ENCODE data around the gene DISP2.

Gene DISP2

GRCh38 chr15:40328176-40328575 is 29.8 kb upstream of the DISP2 start (continued):
- TF ChIP-seq, protein P1, sequence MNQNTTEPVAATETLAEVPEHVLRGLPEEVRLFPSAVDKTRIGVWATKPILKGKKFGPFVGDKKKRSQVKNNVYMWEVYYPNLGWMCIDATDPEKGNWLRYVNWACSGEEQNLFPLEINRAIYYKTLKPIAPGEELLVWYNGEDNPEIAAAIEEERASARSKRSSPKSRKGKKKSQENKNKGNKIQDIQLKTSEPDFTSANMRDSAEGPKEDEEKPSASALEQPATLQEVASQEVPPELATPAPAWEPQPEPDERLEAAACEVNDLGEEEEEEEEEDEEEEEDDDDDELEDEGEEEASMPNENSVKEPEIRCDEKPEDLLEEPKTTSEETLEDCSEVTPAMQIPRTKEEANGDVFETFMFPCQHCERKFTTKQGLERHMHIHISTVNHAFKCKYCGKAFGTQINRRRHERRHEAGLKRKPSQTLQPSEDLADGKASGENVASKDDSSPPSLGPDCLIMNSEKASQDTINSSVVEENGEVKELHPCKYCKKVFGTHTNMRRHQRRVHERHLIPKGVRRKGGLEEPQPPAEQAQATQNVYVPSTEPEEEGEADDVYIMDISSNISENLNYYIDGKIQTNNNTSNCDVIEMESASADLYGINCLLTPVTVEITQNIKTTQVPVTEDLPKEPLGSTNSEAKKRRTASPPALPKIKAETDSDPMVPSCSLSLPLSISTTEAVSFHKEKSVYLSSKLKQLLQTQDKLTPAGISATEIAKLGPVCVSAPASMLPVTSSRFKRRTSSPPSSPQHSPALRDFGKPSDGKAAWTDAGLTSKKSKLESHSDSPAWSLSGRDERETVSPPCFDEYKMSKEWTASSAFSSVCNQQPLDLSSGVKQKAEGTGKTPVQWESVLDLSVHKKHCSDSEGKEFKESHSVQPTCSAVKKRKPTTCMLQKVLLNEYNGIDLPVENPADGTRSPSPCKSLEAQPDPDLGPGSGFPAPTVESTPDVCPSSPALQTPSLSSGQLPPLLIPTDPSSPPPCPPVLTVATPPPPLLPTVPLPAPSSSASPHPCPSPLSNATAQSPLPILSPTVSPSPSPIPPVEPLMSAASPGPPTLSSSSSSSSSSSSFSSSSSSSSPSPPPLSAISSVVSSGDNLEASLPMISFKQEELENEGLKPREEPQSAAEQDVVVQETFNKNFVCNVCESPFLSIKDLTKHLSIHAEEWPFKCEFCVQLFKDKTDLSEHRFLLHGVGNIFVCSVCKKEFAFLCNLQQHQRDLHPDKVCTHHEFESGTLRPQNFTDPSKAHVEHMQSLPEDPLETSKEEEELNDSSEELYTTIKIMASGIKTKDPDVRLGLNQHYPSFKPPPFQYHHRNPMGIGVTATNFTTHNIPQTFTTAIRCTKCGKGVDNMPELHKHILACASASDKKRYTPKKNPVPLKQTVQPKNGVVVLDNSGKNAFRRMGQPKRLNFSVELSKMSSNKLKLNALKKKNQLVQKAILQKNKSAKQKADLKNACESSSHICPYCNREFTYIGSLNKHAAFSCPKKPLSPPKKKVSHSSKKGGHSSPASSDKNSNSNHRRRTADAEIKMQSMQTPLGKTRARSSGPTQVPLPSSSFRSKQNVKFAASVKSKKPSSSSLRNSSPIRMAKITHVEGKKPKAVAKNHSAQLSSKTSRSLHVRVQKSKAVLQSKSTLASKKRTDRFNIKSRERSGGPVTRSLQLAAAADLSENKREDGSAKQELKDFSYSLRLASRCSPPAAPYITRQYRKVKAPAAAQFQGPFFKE (tag by site-specific recombination; IDR thresholded peaks at IDR 0.05; ENCODE audit: borderline replicate concordance): no peak
- no peak for TF ChIP-seq GLIS2 (tag by site-specific recombination; IDR thresholded peaks at IDR 0.05)

DNA sequence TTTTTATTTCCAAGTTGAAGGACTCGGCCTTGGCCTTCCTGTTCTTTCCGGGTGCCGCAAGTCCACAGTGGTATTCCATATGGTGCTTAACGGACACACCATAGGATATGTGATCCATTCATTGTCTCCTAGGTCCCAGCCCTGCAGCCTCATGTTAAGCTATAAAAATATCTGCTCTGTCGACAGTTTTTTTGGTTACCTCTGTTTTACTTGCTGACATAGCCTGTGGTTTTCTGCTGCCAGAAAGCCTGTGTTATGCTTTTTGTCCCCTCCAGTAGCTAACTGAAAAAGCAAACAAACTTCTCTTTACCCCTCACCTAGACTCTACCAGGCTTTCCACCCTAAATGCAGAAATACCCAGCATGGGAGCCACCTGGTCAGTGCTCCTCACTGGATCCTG is 29.3 kb upstream of the DISP2 start:
- POLR2A ChIA-PET: interaction anchor here (0.8 kb wide), 1 partner anchor 9 kb away, joined by 3 read pairs; no protein-coding TSS in a partner anchor
- no peak overlapping the region for H3K4me3 ChIP-seq (ENCODE audit: low read depth, low read length)
- no peak overlapping the region for H3K27ac ChIP-seq (ENCODE audit: extremely low read depth, low read depth, low read length)
- no peaks in the 10 kb centered on the region for H3K9me3 ChIP-seq (ENCODE audit: control insufficient read depth, insufficient read depth, low read depth, low read length)
- CTCF ChIA-PET: interaction anchor here (0.6 to 5.5 kb wide), 8 partner anchors 10 to 128 kb away, joined by 3 to 82 read pairs (median 4); no protein-coding TSS in a partner anchor
- TF ChIP-seq ZIC2 (tag by site-specific recombination; IDR thresholded peaks at IDR 0.05): 0 out of 2 replicates have a peak, but pooled peaks have one; percentile 7
- no peak for TF ChIP-seq ZBTB10 (tag by site-specific recombination; IDR thresholded peaks at IDR 0.05)
- TF ChIP-seq ZNF530 (tag by site-specific recombination; IDR thresholded peaks at IDR 0.05; ENCODE audit: low read depth): no peak
- TF ChIP-seq ZNF114 (tag by site-specific recombination; IDR thresholded peaks at IDR 0.05): no peak
- peak; percentile 28; the same call in 1 of the 2 replicates for TF ChIP-seq OSR2 (tag by site-specific recombination; IDR thresholded peaks at IDR 0.05)
- H3K4me1 ChIP-seq (ENCODE audit: control insufficient read depth, insufficient read depth, low read length): 0 out of 2 replicates have a peak, but pooled peaks cover 3% of the 10 kb centered on the region
- peaks cover 0 to 10% of the 10 kb centered on the region in 2 experiments; a peak in 1 of 3 replicates for H3K36me3 ChIP-seq (ENCODE audit: control insufficient read depth in 2 of 2, insufficient read depth in 1 of 2, low read length in 2 of 2)

- H3K4me1 ChIP-seq (ENCODE audit: control insufficient read depth, insufficient read depth, low read length): 0 out of 2 replicates have a peak, but pooled peaks cover 3% of the 10 kb centered on the region
- no peak overlapping the region for H3K4me3 ChIP-seq (ENCODE audit: low read depth, low read length)
- H3K9me3 ChIP-seq (ENCODE audit: control insufficient read depth, insufficient read depth, low read depth, low read length): no peaks in the 10 kb centered on the region
- no peak overlapping the region for H3K27ac ChIP-seq (ENCODE audit: extremely low read depth, low read depth, low read length)
- CTCF ChIA-PET: interaction anchor here (1.8 to 5.5 kb wide), 2 partner anchors 9 to 14 kb away, joined by 3 to 82 read pairs; no protein-coding TSS in a partner anchor
- H3K36me3 ChIP-seq (ENCODE audit: control insufficient read depth in 2 of 2, insufficient read depth in 1 of 2, low read length in 2 of 2): peaks cover 0 to 10% of the 10 kb centered on the region in 2 experiments; a peak in 1 of 3 replicates
- POLR2A ChIA-PET: no interaction called here
- TF ChIP-seq ZNF37A (tag by site-specific recombination; IDR thresholded peaks at IDR 0.05): no peak
- TF ChIP-seq ZNF202 (tag by site-specific recombination; IDR thresholded peaks at IDR 0.05; ENCODE audit: borderline replicate concordance): no peak
- TF ChIP-seq ZBTB44 (tag by site-specific recombination; IDR thresholded peaks at IDR 0.05): no peak
- no peak for TF ChIP-seq OSR2 (tag by site-specific recombination; IDR thresholded peaks at IDR 0.05)
- TF ChIP-seq, protein P2, sequence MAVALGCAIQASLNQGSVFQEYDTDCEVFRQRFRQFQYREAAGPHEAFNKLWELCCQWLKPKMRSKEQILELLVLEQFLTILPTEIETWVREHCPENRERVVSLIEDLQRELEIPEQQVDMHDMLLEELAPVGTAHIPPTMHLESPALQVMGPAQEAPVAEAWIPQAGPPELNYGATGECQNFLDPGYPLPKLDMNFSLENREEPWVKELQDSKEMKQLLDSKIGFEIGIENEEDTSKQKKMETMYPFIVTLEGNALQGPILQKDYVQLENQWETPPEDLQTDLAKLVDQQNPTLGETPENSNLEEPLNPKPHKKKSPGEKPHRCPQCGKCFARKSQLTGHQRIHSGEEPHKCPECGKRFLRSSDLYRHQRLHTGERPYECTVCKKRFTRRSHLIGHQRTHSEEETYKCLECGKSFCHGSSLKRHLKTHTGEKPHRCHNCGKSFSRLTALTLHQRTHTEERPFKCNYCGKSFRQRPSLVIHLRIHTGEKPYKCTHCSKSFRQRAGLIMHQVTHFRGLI (tag by site-specific recombination; IDR thresholded peaks at IDR 0.05): no peak
- TF ChIP-seq HOXC10 (CRISPR knock-in tag; IDR thresholded peaks at IDR 0.05): no peak
- TF ChIP-seq ZNF548 (tag by site-specific recombination; IDR thresholded peaks at IDR 0.05): no peak
- TF ChIP-seq, protein P3, sequence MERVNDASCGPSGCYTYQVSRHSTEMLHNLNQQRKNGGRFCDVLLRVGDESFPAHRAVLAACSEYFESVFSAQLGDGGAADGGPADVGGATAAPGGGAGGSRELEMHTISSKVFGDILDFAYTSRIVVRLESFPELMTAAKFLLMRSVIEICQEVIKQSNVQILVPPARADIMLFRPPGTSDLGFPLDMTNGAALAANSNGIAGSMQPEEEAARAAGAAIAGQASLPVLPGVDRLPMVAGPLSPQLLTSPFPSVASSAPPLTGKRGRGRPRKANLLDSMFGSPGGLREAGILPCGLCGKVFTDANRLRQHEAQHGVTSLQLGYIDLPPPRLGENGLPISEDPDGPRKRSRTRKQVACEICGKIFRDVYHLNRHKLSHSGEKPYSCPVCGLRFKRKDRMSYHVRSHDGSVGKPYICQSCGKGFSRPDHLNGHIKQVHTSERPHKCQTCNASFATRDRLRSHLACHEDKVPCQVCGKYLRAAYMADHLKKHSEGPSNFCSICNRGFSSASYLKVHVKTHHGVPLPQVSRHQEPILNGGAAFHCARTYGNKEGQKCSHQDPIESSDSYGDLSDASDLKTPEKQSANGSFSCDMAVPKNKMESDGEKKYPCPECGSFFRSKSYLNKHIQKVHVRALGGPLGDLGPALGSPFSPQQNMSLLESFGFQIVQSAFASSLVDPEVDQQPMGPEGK (tag by site-specific recombination; IDR thresholded peaks at IDR 0.05): no peak
- no peak for TF ChIP-seq YY1 (tag by site-specific recombination; IDR thresholded peaks at IDR 0.05)
- no peak for TF ChIP-seq ZNF600 (tag by site-specific recombination; IDR thresholded peaks at IDR 0.05)
- no peak for TF ChIP-seq AEBP2 (tag by site-specific recombination; IDR thresholded peaks at IDR 0.05; ENCODE audit: borderline replicate concordance)
Observed at GRCh38 chr15:40329804-40330203, 28.2 kb upstream of the DISP2 start.

Measured in HEK293 (cell line).